HCEC 1CT (cell line): Measurements from ENCODE around the gene LARP4.
"Not testable (repeated sequence)": the region's sequence is repeated elsewhere in the genome, so short reads cannot be mapped to it uniquely, and the experiment has no call there.

ENCODE experiments used
- DNase-seq: peaks from one replicate; pipeline ENCODE4 v3.0.0-alpha.2; 2017

Gene LARP4

DNA sequence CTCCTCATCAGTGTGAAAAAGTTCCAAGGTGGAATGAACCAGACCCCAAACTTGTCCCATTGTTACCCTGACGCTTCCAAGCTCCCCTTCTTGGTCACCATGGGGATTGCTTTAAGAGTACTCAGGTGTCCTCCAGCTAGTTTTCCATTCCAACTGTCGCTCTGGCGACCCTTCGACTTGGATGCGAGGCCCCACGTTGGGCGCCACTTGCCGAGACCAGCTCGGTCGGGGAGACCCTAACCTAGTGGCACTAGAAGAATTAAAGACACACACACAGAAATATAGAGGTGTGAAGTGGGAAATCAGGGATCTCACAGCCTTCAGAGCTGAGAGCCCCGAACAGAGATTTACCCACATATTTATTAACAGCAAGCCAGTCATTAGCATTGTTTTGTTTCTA, 97.4 kb downstream of the LARP4 start:
- DNase-seq = not testable (repeated sequence)

DNA sequence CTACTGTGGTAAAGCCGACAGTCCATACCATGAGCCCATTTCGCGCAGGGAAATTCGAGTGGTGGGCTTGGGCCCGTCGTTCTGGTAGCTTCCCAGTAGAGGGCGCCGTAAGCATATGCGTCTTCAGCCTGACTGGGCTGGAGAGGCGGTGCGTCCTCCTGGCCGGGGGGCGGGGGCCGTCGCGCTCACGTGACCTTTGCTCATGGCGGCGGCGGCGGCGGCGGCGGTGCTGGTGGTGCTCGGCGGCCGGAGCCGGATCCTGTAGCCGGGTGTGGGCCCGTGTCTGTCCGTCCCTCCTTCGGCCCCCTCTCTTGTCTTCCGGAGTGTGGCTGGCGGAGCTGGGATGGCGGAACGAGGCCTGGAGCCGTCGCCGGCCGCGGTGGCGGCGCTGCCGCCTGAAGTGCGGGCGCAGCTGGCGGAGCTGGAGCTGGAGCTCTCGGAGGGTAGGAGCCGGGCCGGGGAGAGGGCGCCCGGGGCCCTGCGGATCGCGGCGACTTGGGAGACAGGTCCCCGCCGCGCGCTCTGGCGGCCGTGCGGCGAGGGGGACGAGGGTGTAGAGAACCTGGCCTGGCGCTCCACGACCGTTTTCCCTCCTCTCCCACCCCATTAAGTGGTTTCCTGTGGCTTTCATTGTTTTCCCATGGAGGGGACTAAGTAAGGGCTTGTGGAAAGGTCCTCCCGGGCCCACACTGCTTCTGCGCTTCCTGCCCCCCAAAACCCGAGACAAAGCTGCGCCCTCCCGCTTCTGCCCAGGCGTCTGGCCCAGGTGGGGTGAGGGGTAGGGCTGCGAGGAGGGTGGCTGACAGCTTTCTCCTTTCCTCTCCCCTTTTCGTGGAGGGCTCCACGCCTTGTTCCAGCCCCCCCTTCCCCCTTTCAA, 104.4 kb downstream of the LARP4 start, which contains the start of gene DIP2B:
TSS of gene DIP2B (plus strand) at position 188 of the 877 bp plus-strand sequence. CDS start at position 344, 156 bp downstream.
- DNase-seq = peak; percentile 86

DNA sequence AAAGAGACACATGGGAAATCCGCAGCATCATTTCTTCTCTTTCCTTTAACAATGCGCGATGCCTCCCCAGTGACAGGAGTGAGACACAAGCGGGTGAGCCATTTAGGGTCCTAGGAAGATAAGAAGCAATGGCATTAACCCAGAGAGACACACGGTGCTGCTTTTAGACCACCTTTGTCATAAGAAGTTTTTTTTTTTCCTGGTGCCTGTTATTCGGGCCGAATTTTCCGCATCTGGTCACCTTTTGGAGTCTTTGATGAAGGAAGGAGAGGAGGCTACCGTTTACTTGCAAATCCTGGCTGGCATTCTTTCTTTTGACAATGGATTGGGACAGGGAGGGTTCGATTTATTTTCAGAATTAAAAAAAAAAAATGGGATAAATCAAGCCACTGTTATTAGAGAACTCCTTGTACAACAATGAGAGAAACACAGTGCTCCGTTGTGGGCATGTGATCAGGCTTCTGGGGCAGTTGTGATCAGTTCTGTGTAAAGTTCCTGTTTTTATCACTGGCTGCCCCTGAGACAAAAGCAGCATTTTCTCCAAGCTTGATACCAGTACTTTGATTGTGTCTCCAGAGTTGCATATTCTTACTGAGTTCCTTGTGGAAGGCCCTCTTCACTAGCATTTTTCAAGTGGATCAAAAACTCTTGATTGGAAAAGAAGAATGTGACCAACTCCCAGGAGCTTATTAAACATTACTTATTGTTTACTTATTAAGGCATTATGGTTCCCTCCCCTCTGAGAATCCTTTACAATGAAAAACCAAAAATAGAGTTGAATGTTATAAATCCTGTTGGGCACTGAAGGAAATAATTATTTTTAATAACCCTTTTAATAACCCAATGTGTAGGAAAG, 105.2 kb downstream of the LARP4 start:
- no peak for DNase-seq

DNA sequence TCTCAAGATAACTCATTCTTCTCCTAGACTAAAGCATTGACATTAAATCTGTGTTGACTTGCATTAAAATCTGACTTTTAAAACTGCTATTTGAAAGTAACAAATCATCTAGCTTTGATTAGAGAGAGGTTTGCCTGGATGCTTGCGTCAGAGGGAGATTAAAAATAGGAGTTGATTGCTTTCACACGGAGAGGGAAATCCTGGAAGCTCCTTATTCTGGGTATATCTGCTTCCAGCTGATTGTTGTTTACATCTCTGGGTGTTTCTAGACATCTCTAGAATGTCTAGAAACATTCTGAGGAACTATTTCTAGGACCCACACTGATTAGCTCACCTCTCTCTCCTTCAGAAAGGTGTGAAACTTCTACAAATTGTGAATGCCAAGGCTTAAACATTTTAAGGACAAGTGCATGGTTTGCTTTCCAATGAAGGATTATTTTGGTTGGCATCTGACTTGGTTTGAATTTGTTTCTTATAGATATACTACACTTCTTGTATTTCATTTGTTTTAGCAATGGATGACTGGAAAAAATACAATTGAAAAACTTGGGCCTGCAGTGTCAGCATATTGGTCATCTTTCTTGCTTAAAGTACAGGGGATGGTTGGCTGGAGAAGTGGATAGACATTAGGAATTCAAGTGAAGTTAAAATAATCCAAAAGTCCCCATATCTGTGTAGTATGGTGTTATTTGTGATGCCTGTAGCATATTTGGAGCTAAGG, 106.2 kb downstream of the LARP4 start:
- no peak for DNase-seq

DNA sequence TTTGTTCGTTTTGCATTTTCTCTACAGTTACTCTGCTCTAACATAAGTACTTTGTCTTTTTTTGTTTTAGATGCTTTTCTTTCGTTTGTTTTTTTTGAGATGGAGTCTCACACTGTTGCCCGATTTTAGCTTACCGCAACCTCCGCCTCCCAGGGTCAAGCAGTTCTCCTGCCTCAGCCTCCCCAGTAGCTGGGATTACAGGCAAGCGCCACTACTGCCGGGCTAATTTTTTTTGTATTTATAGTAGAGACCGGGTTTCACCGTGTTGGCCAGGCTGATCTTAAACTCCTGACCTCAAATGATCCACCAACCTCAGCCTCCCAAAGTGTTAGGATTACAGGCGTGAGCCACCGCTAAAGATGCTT, 106.8 kb downstream of the LARP4 start:
- no peak for DNase-seq

DNA sequence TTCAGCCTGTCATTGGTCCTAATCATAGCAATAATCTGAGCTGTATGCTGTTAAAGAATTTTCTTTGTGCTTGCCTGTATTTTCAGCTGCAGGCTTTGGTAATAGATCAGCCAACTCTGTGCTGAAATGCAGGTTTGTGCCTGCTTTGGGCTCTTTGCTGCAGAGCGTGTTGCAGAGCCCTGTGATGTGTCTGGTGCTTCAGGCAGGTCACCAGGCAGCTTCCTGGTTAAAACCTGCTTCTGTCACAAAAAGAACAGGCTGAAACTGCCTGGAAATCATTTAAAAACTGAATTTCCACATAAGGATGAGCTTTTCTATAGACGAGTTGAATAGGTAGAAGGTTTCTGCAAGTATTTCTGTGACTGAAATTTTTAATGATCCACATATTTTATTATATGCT, 107.2 kb downstream of the LARP4 start:
- DNase-seq = no peak

DNA sequence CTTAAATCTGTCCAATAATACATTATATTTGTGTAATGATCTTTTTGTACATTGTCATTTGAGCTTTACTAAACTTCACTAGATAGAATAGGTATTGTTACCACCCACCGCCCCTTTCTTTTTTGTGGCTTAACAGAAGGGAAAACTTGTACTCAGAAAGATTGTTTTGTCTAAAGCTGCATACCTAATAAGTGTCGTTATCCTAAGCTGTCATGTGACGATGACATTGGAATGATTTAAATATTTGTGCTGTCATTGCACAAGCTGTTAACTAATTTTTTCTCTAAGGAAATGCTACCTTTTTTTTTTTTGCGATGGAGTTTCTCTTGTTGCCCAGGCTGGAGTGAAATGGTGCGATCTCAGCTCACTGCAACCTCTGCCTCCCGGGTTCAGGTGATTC, 107.7 kb downstream of the LARP4 start:
- DNase-seq = no peak

DNA sequence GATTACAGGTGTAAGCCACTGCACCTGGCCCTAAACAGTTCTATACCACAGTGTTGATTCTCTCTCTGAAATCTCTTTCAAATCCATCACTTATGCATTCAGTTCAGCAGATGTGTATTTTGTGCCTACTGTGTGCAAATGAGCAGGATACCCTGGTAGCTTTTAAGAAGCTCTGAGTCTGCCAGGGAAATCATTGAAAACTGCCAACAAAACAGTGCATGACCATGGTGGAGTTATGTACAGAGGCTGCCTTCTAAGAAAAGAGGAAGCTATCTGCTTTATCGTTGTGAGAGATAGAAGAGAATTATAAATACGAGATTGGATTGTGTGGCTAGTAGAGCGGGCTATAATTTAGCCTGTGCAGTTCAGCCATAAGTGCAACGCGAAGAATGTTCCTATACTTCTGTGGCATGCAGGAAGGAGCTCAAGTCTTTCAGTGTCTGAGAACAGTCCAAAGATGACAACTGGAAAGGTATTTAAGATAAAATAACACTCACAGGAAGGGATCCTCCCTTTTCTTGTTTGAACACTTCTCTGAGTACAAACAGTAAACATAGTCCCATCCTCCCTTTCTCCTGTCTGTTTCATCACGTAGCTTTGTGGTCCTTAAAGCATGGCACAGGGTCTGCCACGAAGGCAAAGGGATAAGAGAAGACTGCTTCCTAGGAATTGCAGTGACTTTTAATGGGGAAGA, 108.4 kb downstream of the LARP4 start:
- DNase-seq = no peak

DNA sequence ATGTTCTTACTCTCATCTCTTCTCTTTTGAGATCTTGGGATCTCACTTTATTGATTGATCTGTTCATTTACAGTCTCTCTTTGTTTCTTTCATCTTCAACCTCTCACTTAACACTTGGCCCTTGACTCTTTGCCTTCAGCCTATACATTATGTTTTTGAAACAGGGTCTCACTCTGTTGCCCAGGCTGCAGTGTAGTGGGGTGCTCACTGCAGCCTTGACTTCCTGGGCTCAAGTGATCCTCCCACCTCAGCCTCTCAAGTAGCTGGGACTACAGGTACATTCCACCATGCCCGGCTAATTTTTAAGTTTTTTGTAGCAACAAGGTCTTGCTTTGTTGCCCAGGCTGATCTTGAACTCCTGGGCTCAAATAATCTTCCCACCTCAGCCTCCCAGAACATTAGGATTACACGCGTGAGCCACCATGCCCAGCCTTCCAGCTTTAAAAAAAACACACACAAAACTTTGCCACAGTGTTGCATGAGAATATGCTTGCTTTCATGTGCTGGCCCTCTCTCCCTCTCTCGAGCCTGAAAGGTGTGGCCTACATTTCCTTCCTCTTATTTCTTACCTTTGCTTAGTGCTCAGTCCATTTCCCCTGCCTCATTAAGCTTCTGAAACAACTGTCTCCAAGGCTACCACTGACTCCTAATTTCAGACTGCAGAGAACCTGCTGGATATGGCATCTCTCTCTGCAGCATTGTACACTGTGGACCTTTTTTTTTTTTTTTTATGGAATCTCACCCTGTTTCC, 114.0 kb downstream of the LARP4 start:
- no peak for DNase-seq

DNA sequence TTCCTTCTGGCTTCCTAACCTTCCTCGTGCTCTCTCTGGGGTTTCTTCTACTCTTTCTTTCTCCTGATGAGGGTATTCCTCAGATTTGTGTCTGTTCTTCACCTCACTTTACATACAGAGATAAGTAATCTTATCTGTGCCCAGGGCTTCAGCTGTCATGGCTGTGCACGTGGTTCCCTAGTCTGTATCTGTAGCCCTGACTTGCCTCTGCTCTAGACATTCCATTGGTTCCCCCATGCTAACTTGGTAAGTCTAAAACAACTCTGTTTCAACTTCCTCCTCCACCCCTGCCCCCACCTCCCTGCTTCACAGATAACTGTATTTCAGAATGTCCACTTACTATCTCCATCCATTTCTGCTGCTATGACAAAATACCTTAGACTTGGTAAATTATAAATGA, 114.9 kb downstream of the LARP4 start:
- no peak for DNase-seq

DNA sequence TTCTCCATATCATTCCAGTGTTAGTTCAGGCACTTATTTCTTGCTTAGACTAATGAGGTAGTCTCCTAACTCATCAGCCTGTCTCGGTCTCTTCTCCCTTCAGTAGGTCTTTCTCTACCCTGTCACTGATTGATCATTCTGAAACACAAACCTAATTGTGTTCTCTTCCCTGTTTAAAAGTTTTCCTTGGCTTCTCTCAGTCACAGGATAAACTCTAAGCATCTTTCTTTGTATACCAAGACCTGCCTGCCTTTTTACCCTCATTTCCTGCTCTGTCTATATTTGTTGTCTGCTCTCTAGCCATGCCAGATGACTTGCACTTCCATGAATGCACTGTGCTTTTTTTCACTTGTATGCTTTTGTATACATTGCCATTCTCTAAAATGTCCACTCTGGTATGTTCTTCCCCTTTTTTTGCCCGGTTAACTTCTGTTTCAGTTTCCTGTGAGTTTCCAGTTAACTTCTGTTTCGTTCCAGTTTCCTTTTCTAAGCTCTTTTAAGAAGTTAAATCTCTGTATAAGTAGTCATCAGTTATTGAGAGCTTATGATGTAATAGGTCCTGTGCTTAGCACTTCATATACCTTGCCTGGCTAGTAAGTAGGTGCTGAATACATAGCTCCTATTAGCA, 116.8 kb downstream of the LARP4 start:
- DNase-seq = peak; percentile 49

DNA sequence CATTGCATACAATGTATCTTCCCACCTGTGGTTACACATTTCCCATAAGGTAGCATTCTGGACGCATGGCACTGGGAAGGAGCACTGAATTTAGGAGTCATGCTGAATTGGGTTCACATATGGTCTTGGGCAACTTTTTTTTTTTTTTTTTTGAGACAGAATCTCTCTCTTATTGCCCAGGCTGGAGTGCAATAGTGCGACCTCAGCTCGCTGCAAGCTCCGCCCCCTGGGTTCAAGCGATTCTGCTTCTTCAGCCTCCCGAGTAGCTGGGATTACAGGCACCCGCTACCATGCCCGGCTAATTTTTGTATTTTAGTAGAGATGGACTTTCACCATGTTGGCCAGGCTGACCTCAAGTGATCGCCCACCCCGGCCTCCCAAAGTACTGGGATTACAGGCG, 117.4 kb downstream of the LARP4 start:
- no peak for DNase-seq

DNA sequence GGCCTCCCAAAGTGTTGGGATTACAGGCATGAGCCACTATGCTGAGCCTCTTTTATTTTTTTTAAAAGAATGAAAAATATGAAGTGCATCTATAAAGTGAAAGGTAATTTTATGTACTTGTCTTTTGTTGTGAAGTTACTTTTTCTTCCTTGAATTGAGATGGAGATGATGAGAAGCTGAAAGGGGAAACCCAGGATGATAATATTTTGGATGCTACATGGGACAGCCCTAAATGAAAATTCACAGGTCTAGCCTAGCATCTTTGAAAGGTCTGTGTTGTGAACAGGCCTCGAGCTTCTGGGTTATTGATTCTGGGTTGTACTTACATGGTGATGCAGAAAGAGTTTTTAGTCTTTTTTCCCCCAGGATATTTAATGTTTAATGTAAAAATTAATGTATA, 118.7 kb downstream of the LARP4 start:
- DNase-seq = no peak

DNA sequence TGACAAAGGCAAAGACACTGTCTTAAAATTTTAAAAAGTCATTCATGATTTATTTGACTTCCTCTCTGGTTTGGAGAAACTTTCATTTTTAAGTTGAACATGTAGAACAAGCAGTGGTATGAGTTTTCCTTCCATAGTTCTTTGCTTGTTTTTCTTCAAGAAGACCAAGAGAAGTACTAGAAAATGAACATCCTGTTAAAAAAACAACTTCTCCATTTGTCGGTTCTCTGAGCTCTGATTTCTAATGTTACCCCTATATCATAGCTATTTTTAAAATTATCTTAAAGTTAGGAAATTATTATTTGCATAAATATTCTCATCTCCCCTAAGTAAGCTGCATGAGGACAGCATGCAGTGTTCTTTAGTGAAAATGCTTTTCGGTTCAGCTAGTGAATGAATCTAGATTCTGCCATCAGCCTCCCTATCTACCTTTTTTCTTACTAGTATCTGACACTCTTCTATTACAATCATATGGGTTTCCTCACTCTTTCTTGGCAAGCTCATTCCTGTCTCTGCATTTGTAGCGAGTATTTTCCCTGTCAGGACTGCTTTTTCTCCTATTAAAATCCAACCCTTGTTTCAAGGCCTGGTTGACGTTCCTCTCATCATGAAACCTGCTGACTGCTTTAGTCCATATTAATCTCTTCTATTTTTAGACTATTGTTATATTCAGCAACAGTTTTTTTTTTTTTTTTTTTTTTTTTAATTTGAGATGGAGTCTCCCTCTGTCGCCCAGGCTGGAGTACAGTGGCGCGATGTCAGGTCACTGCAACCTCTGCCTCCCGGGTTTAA, 119.9 kb downstream of the LARP4 start:
- DNase-seq = no peak

DNA sequence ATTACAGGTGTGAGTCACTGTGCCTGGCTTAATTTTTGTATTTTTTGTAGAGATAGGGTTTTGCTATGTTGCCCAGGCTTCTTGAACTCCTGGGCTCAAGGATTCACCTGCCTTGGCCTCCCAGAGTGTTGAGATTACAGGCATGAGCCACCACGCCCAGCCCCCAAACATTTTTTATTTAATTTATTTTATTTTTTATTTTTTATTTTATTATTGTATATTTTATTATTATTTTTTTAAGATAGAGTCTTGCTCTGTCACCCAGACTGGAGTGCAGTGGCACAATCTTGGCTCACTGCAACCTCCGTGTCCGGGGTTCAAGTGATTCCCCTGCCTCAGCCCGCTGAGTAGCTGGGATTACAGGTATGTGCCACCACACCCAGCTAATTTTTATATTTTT, 121.1 kb downstream of the LARP4 start:
- DNase-seq = not testable (repeated sequence)

DNA sequence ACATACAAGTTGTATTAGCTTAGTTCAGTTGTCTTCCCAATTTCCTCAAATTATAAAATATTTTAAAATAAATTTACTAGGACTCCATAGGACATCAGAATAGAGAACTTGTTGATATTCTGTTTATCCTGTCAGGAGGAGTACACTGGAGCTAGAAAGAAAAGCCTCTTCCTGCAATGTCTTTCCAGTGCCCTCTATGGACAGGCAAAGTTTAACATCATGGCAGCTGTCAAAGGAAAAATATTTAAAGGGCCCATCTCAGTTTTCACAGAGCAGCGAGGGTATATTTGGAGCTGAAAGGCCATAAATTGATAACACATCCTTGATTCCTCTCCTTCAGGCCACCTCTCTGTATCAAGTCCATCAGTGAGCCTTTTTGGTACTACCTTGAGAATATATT, 123.1 kb downstream of the LARP4 start:
- no peak for DNase-seq

DNA sequence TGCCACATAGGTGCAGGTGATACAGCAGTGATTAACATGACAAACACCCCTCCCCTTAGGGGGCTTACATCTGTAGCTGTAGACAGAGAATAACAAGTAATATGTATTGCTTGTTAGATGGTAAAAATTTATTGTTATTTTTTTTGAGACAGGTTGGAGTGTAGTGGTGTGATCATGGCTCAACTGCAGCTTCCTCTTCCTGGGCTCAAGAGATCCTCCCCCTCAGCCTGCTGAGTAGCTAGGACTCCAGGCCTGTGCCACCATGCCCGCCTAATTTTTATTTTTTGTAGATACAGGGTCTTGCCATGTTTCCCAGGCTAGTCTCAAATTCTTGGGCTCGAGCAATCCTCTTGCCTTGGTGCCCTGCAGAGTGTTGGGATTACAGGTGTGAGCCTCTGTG, 123.9 kb downstream of the LARP4 start:
- DNase-seq = no peak

DNA sequence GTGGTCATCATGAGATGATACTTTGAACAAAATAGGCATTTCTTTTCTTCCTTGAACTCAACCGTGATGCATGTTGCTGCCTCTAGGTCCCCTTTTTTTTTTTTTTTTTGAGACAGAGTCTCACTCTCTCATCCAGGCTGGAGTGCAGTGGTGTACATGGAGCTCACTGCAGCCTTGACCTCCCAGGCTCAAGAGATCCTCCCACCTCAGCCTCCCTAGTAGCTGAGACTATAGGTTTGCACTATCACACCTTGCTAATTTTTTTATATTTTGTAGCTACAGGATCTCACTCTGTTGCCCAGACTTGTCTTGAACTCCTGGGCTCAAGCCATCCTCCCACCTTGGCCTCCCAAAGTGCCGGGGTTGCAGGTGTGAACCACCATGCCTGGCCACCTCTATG, 124.7 kb downstream of the LARP4 start:
- no peak for DNase-seq

DNA sequence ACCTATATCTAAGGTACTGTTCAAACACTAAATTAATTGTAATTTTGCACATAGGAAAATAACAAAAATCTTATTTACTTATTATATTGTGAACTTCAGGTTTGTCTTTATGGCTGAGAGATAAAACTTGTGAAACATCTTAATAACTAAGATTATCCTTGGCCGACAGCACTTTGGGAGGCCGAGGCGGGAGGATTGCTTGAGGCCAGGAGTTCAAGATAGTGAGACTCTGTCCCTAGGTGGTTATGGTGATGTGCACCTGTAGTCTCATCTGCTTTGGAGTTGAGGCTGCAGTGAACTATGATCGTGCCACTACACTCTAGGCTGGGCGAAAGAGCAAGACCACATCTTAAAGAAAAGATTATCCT, 126.7 kb downstream of the LARP4 start:
- DNase-seq = no peak

DNA sequence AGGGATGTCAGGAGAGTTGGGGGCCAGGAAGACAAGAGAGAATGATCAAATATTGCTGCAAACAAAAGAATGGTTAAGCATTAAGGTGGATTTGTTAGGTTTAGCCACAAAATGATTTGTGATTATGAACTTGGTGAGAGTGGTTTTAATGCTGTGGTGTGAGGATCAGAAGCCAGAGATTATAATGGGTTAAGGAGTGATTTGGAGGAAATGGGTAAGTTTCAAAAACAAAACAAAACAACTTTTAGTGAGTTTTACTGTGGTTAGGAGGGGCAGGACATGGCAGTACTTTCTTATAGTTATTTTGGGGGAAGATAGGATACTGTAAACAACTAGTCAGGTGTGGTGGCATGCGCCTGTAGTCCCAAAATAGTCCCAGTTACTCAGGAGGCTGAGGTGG, 128.1 kb downstream of the LARP4 start:
- no peak for DNase-seq

DNA sequence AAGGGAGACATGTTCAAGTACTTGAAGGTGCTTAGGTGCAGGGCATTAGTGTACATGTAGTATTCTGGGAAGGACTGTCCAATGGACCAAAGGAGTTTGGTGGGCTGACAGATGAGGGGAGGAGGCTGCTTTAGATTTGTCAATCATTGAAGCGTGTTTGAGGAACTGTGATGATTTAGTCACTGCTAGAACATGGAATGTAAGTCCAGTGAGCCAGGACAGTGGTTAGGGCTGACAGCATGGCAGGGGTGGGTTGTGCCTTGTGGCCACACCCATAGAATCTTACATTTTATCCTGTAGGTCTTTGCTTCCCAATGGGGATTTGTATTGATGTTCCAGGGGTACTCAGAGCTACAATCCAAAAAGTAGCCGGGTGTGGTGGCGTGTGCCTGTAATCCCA, 128.7 kb downstream of the LARP4 start:
- no peak for DNase-seq
